ENCODE data around the gene CREB5.

The CREB5 gene

GRCh38 chr7:28414453-28414852, 2.1 kb downstream of the CREB5 start:
- Histone ChIP-seq H3K36me3 (ENCODE audit: control insufficient read depth, insufficient read depth, low read length) (no peaks in the 10 kb centered on the region), H3K9me3 (ENCODE audit: control insufficient read depth, low read length) (no peaks in the 10 kb centered on the region), H3K79me2 (no peaks in the 10 kb centered on the region), H3K4me2 (ENCODE audit: low read length) (no peak overlapping the region), H2AFZ (no peak overlapping the region), H3K4me1 (no peaks in the 10 kb centered on the region), H3K9ac (no peak overlapping the region), H3K4me3 (ENCODE audit: low read depth, low read length) (no peak overlapping the region), H3K27me3 (ENCODE audit: control insufficient read depth, insufficient read depth, low read length) (no peaks in the 10 kb centered on the region), H3K27ac (no peak overlapping the region)
- no peak for TF ChIP-seq CTCF (IDR thresholded peaks at IDR 0.05)

GRCh38 chr7:28417321-28417940, 5.1 kb downstream of the CREB5 start:
- no peak overlapping the region for H3K27ac ChIP-seq
- TF ChIP-seq CTCF (IDR thresholded peaks at IDR 0.05), result no peak
- no peak overlapping the region for H3K9ac ChIP-seq
- H3K4me2 ChIP-seq (ENCODE audit: low read length), result no peak overlapping the region
- H3K4me3 ChIP-seq (ENCODE audit: low read depth, low read length), result no peak overlapping the region
- no peaks in the 10 kb centered on the region for H3K9me3 ChIP-seq (ENCODE audit: control insufficient read depth, low read length)
- H3K4me1 ChIP-seq, result no peaks in the 10 kb centered on the region
- no peak overlapping the region for H2AFZ ChIP-seq
- H3K27me3 ChIP-seq (ENCODE audit: control insufficient read depth, insufficient read depth, low read length), result no peaks in the 10 kb centered on the region
- no peaks in the 10 kb centered on the region for H3K79me2 ChIP-seq
- H3K36me3 ChIP-seq (ENCODE audit: control insufficient read depth, insufficient read depth, low read length), result no peaks in the 10 kb centered on the region

GRCh38 chr7:28418311-28418710, 6.0 kb downstream of the CREB5 start:
- H3K36me3 ChIP-seq (ENCODE audit: control insufficient read depth, insufficient read depth, low read length), result no peaks in the 10 kb centered on the region
- no peak overlapping the region for H3K4me2 ChIP-seq (ENCODE audit: low read length)
- no peaks in the 10 kb centered on the region for H3K4me1 ChIP-seq
- H2AFZ ChIP-seq, result no peak overlapping the region
- H3K27ac ChIP-seq, result no peak overlapping the region
- no peaks in the 10 kb centered on the region for H3K27me3 ChIP-seq (ENCODE audit: control insufficient read depth, insufficient read depth, low read length)
- no peak overlapping the region for H3K9ac ChIP-seq
- TF ChIP-seq CTCF (IDR thresholded peaks at IDR 0.05), result no peak
- no peak overlapping the region for H3K4me3 ChIP-seq (ENCODE audit: low read depth, low read length)
- H3K9me3 ChIP-seq (ENCODE audit: control insufficient read depth, low read length), result no peaks in the 10 kb centered on the region
- H3K79me2 ChIP-seq, result no peaks in the 10 kb centered on the region

GRCh38 chr7:28418966-28419365, 6.6 kb downstream of the CREB5 start:
- H3K4me3 ChIP-seq (ENCODE audit: low read depth, low read length), result no peak overlapping the region
- H3K79me2 ChIP-seq, result no peaks in the 10 kb centered on the region
- H3K27ac ChIP-seq, result no peak overlapping the region
- H2AFZ ChIP-seq, result no peak overlapping the region
- H3K4me2 ChIP-seq (ENCODE audit: low read length), result no peak overlapping the region
- H3K4me1 ChIP-seq, result no peaks in the 10 kb centered on the region
- no peaks in the 10 kb centered on the region for H3K36me3 ChIP-seq (ENCODE audit: control insufficient read depth, insufficient read depth, low read length)
- no peaks in the 10 kb centered on the region for H3K27me3 ChIP-seq (ENCODE audit: control insufficient read depth, insufficient read depth, low read length)
- TF ChIP-seq CTCF (IDR thresholded peaks at IDR 0.05), result no peak
- H3K9ac ChIP-seq, result no peak overlapping the region
- H3K9me3 ChIP-seq (ENCODE audit: control insufficient read depth, low read length), result no peaks in the 10 kb centered on the region

GRCh38 chr7:28419716-28420115, 7.4 kb downstream of the CREB5 start:
- Histone ChIP-seq H3K9ac (no peak overlapping the region), H3K4me1 (no peaks in the 10 kb centered on the region), H3K79me2 (no peaks in the 10 kb centered on the region), H3K27me3 (ENCODE audit: control insufficient read depth, insufficient read depth, low read length) (no peaks in the 10 kb centered on the region), H2AFZ (no peak overlapping the region), H3K9me3 (ENCODE audit: control insufficient read depth, low read length) (no peaks in the 10 kb centered on the region), H3K27ac (no peak overlapping the region), H3K36me3 (ENCODE audit: control insufficient read depth, insufficient read depth, low read length) (no peaks in the 10 kb centered on the region), H3K4me2 (ENCODE audit: low read length) (no peak overlapping the region), H3K4me3 (ENCODE audit: low read depth, low read length) (no peak overlapping the region)
- TF ChIP-seq CTCF (IDR thresholded peaks at IDR 0.05), result no peak
